Suppressor macrophage (primary cell): ENCODE results near the gene ASF1A.
A peak's percentile ranks its signal among the peaks of the same experiment; 100 is the strongest.

Experiments used
- DNase-seq, 4 experiments: peaks; one replicate each; pipeline ENCODE4 v3.0.0-alpha.2; 2020 to 2022

Gene ASF1A

DNA sequence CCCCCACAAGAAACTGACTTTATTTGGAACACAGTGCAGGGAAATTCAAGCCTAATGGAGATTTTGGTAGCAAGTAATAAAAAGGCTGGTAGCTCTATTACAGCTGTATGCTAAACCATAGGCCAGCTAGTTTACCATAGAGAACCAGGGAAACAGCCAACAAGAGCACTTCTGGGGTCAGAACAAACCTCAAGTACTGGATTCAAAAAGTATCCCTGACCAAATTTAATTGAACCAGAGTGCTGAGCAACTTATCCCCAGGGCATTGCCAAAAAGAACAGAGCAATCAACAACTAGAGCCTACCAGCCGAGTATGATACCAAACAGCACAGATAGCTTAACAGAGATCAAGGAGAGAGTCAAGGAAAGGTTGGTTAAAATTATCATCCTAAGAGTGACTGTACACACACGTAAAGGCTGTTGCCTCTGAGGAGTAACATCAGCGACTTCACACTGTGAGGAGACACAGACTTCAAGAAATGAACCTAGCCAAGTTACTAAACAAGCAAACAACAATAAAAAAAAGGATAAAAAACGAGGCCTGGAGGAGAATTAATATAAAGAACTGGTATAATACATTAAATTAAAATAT lies 11.5 kb upstream of the ASF1A start:
- no peak for DNase-seq

DNA sequence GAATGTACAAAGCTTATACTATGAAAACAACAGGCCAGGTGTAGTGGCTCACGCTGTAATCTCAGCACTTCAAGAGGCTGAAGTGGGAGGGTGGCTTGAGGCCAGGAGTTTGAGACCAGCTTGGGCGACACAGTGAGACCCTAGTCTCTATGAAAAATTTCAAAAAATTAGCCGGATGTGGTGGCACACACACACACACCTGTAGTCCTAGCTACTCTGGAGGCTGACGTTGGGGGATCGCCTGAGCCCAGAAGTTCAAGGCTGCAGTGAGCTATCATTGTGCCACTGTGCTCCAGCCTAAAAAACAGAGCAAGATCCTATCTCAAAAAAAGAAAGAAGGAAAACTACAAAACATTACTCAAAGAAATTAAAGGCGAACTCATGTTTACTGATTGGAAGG lies 7.3 kb upstream of the ASF1A start:
- no peak for DNase-seq

DNA sequence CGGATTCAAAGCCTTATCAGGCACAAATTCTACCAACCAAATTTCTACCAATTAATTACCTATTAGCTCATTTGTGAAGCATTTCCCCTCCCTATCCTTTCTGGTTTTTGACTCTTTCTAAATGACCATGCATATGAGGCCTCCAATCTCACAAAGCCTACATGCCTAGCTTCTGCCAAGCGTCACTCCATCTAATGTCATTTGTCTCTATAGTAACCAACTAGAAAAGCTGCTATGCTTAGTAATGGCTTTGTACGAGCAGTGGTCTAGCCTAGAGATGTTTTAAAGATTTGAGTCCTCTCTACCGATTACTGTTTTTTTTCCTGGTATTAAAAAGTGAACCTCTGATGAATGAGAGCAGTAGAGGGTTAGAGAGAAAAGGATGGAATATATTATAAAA lies 4.8 kb upstream of the ASF1A start:
- no peak for DNase-seq

DNA sequence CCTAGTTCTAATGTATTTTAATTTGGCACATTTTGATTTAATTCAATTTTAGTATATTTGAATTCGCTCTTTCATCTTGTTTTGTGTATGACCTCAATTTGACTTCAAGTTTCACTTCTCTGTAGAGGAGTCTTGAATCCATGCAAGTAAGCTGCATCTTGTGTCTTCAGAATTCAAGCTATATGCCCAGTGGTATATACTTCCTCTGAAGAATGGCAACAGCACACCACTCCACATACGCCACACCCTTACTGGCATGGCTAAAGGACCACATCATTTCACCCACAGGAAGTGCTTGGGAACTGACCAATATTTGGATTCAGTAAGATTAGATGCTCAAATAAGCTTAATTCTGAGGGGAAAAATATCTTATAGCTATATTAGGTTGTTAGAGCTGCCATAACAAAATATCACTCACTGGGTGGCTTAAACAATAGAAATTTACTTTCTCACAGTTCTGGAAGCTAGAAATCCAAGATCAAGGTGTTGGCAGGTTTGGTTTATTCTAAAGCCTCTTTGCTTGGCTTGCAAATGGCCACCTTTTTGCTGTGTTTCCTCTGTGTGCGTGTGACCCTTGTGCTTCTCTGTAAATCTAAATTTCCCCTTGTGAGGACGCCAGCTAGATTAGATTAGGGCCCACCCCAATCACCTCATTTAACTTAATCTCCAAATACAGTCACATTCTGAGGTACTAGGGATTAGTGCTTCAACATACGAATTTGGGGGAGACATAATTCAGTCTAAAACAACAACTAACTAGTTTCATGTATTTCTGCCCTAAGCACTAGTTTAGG lies 2.8 kb upstream of the ASF1A start:
- DNase-seq: peak; percentile 45 to 74 (median 62)

DNA sequence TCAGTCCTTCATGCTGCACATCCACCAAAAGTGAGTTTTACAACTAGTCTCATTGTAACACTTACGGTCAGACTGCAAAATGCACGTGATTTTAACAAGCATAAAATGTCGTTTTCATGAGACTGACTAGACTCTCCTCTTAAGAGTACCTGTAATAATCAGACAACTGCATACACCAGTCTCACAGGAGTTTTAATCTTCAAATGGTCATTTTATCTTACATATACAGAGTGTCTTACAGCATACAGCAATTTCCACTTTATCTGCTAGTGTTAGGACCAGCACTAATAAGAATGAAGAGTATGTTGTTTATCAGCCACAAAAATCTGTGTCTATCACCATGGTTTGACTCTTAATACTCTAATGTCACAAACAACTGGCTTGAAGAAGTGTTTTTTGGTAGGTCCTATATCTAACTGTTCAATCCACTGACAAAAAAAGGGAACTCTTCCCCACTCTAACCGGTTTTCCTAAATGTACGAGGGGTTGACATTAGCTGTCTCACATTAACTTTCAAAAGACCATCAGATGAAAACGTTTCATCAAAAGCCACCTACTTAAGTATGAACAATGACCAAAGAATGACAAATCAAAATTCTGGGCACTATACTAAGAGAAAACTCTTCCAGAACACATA lies 1.5 kb upstream of the ASF1A start:
- DNase-seq: peak in 2 of 4 experiments; percentile 30 to 39

DNA sequence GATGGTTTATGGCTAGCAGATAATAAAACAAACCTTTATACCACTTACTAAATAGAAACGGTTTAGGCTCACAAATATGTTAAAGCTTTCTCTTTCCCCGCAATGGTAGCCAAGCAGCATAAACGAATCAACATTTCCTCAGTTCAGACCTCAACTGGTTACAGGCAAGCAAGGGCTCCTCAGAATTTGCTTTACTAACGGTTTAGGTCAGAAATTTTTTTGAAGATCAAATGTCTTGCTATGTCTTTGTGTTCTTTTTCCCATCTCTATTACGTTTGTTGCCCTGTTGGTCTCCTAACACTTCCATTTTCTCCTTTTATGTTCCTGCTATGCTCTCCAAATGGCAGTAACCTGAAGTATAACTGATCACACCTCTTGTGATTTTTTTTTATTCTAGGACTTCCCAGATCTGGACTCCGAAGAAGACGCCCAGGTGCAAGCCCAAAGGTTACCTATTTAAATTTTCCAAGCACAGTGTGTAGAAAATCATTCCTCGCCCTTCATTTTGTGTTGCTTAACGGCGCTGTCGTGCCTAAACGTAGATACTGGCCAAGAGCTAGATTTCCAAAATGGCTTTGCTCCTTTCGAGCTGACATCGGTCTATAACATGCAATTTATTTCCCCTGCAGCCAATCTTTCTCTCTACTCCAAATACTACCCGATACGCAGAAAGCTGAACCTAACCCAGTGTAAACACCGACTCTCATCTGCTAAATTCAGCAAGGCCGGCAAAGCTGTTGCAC lies 717 bp upstream of the ASF1A start:
- DNase-seq: peak; percentile 44 to 69 (median 62)

GRCh38 chr6:118894425-118895260 lies 691 bp downstream of the ASF1A start:
- DNase-seq: peak; percentile 64 to 88 (median 76)

GRCh38 chr6:118895261-118895560 lies 1.3 kb downstream of the ASF1A start:
- DNase-seq: no peak

- no peak for DNase-seq
Measured at GRCh38 chr6:118895859-118896258, 1.9 kb downstream of the ASF1A start.

DNA sequence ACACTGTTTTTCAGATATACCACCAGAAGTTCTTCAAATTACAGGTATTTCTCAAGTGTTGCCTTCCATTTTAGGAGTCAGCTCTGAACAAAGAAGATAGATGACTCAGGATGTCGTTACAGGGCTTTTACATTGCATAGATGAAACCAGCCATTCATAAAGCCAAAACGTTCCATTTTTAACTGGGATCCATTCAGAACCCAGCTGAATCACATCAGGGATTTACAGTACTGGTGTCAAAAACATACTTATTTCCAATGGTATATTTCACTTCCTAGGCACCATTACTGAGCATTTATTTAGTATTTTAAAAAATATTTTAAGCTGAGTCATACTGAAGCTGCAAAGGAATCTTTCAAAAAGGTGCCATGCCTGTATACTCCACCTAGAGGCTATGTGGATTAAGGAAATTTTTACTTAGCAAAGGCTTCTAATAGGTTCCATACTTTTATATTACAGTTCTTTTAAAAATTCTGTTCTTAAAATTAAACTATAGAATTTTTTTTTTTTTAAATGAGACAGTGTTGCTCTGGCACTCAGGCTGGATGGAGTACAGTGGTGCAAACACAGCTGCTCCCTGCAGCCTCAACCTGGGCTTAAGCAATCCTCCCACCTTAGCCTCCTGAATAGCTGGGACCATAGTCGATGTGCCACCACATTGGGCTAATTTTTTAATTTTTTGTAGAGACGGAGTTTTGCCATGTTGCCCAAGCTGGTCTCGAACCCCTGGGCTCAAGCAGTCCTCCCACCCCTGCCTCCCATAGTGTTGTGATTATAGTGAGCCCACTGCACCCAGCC lies 2.6 kb downstream of the ASF1A start:
- DNase-seq: peak; percentile 10 to 57 (median 24)

DNA sequence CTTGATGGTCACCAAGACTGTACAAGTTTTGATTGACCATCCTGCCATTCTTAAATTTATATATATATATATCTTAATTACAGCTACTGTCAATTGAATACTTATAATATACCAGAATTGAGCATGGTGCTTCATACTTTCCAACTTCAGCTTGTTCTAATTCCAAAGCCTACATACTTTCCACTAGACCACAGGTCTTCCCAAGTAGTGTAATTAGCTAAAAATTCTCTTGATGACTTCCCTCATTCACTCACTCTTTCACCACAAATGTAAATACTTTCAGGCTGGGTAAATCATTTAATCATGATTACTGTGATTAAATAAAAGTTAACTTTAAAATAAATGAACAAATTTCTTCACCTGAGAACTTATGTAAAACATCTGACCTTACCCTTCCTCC lies 3.4 kb downstream of the ASF1A start:
- DNase-seq: no peak

DNA sequence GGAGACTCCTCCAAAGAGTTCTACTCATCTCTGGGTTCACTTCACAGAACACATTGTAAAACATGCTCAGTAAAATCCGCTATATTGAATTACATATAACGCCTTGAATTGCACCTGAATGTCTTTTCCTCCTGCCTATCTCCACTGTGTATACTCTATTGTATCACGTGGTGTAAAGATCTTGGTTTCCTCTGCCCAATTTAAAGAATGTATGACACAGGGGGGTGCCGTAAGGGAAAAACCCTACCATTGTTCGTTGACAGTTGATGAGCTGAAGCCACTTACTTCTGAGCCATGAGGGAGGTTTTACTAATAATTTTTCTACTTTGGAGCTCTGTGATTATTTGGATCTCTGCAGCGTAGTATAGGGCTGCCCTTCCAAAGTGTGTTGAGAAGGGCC lies 6.0 kb downstream of the ASF1A start:
- no peak for DNase-seq

DNA sequence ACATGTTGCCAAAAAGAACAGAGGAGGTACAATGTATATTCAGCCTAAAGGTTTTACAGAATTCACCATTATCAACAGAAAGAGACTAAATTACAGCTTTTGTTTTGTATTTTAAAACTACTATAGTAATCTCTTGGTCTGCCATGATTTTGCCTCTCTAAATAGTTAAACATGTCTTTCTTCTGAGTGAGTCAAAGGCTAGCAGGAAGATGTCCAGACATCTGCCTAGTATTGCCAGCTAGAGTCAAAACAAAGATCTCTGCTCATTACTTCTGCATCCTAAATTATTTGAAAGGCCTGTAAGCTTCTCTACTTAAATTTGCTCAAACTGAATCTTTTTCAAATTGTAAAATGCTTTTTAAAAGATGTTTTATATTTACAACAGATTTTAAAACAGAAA lies 8.8 kb downstream of the ASF1A start:
- no peak for DNase-seq

DNA sequence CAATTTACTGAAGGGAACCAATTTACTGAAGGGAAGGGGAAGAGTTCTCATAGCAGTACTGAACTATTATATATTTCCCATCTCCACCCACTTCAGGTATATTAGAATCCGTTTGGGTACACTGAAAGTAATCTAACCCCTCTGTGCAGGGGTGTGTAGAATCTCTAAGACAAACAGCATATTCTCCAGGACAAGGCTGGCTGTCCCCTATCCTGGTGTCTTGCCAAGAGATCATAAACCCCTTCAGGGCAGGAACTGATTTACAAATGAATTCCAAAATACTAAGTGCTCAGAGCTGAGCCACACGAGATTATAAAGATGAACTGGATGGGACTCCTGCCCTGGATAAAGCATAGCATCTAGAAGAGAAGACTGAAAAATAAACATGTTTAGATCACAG lies 9.2 kb downstream of the ASF1A start:
- DNase-seq: no peak

DNA sequence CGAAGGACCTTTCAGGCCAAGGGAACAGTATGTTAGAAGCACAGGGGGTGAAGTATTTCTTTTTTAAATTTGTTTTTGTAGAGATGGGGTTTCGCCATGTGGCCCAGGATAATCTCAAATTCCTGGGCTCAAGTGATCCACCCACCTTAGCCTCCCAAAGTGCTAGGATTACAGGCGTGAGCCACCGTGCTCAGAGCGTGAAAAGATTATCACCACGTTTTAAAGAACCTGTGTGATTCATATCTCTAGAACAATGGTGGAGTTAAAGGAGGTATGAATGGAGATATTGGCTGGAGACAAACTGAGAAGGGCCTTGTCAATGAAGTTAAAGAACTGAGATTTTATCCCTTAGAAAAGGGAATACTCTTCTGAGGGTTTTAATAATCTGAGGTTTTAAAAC lies 9.7 kb downstream of the ASF1A start:
- no peak for DNase-seq

GRCh38 chr6:118905084-118905483 lies 11.1 kb downstream of the ASF1A start:
- DNase-seq: no peak

- DNase-seq: no peak
Measured at GRCh38 chr6:118905851-118906250, 11.9 kb downstream of the ASF1A start.

- no peak for DNase-seq
Measured at GRCh38 chr6:118908441-118908840, 14.5 kb downstream of the ASF1A start.

DNA sequence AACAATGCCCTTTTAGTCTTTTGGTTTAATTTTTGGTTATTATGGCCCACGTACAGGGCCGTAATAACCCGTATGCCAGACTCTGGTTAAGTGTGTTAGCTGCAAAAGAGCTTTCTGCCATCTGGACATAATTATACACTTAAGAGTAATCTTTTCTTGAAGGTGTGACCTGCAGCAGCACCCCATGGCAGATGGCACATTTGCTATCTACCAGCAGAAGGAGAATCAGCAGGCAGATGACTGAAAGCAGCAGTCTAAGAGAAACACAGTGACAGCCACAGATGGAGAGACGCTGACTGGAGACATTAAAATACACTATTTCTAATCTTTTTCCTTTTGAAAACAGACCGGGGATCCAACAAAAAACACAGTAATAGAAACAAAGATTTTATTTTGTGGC lies 18.7 kb downstream of the ASF1A start:
- DNase-seq: no peak

DNA sequence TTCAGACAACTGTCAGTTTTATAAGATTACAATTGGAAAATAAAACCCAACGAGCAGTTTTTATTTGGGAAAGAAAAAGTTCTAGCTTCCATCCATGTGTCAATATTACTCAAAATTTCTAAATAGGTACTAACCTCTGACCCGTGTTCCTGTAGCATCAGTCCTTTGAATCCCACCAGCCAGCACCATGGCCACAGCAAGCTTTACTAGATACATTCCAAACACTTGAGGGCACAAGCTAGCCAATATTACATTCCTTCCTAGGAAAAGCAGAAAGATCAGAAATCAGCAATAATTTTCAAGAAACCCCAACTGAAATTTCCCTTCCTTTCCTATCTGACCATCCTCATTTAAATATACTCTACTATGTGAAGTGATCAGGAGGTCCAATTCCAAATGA lies 19.2 kb downstream of the ASF1A start:
- no peak for DNase-seq

- no peak for DNase-seq
Measured at GRCh38 chr6:118914598-118914997, 20.6 kb downstream of the ASF1A start.
